Lung (tissue), 12 donors: ENCODE measurements around the gene ATP10A. TPM values are rescaled to one million over a fixed set of nuclear protein-coding genes. Genes with fewer than 3 reads are reported as not detected.
A peak's percentile ranks its signal among the peaks of the same experiment; 100 is the strongest.

ENCODE experiments used
- ATAC-seq: fragments of 200-7000 bp; cut with Tn5 transposase; one replicate; pipeline ENCODE4 v1.9.1; 2020; ENCODE audit warnings: moderate number of reproducible peaks; ENCODE audit not compliant: insufficient read depth, low FRiP score
- DNase-seq, 3 donors: peaks; one replicate each; pipeline ENCODE4 v3.0.0-alpha.2; 2013 to 2017
- H3K27ac ChIP-seq, 2 donors: one replicate each; pipeline ENCODE4 v1.5.1; 2013; ENCODE audit warnings: mild to moderate bottlenecking in 2 of 2, moderate library complexity in 2 of 2, control low read depth in 1 of 2, inconsistent platforms in 1 of 2, low read depth in 1 of 2, low read length in 1 of 2
- H3K27me3 ChIP-seq, 3 donors: one replicate each; pipeline ENCODE4 v1.5.1; 2013; ENCODE audit warnings: low read length in 2 of 3; ENCODE audit not compliant: control insufficient read depth in 3 of 3, insufficient read depth in 3 of 3
- H3K36me3 ChIP-seq, 4 donors: one replicate each; pipeline ENCODE4 v1.5.1; 2013; ENCODE audit warnings: low read length in 4 of 4, mild to moderate bottlenecking in 1 of 4, moderate library complexity in 1 of 4; ENCODE audit not compliant: control insufficient read depth in 4 of 4, insufficient read depth in 4 of 4
- H3K4me1 ChIP-seq, 5 donors: one replicate each; pipeline ENCODE4 v1.5.1; 2013; ENCODE audit warnings: low read length in 5 of 5, mild to moderate bottlenecking in 2 of 5, moderate library complexity in 1 of 5; ENCODE audit not compliant: control insufficient read depth in 5 of 5, insufficient read depth in 5 of 5
- H3K4me3 ChIP-seq: one replicate; pipeline ENCODE4 v1.5.1; 2013; ENCODE audit warnings: mild to moderate bottlenecking, control low read depth, moderate library complexity
- H3K9ac ChIP-seq, 2 donors: one replicate each; pipeline ENCODE4 v1.5.1; 2013; ENCODE audit warnings: low read length in 2 of 2, control low read depth in 1 of 2; ENCODE audit not compliant: insufficient read depth in 1 of 2
- H3K9me3 ChIP-seq, 4 donors: one replicate each; pipeline ENCODE4 v1.5.1; 2013; ENCODE audit warnings: low read length in 3 of 4, mild to moderate bottlenecking in 1 of 4, moderate library complexity in 1 of 4; ENCODE audit not compliant: control insufficient read depth in 4 of 4, insufficient read depth in 3 of 4
- WGBS, 2 donors: extraction: QIAGEN DNeasy Blood & Tissue Kit; methylation state at CpG; one replicate each; pipeline ENCODE4 v1.1.7; 2013; 5-methylcytosine and 5-hydroxymethylcytosine counted together
- polyA plus RNA-seq, 2 donors: library from polyadenylated mRNA; stranded (reverse); fragments of 200-250 nt; gene quantifications; one replicate each; pipeline ENCODE4 v1.2.1, GENCODE V29; 2013
- total RNA-seq, 2 donors: library from RNA; depleted of rRNA in 1 of 2; stranded (reverse); fragments of >200 nt in 1 of 2; gene quantifications; one replicate each; pipeline ENCODE4 v1.2.1, GENCODE V29; 2014 to 2021
- TF ChIP-seq, protein P1 (sequence below): IDR thresholded peaks from 2 replicates; pipeline ENCODE4 v1.5.1; 2012; ENCODE audit warnings: mild to moderate bottlenecking; ENCODE audit errors: control extremely low read depth, extremely low read depth
- donor health status: control.
- donor health status: control.
- donor health status: Bipolar disorder and iron deficiency.
- donor health status: healthy.
- donor health status: DM: yes; HTN: yes; CAD: no.

Gene ATP10A
- total and polyA plus RNA-seq, 4 donors: 4.5 to 33.7 (median 6.2) TPM

DNA sequence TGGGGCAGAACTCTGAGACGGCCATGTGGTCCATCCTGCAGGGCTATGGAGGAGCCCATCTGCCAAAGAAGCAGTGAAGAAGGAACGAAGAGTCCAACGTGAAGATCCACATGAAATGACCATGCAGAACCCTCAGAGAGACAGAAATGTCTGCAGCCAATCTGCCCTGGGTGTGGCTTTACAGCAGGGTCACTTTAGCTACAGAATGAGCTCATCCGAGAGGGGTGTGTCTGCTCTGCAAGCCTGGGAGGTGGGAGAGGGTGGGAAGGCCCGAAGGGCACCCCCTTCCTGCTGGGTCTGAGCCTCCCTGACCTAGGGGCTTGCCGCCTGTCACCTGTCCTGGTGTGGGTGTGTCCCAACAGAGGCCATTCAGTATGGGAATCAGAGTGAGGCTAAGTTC, 176.3 kb downstream of the ATP10A start:
- ATAC-seq: no peak
- H3K27me3 ChIP-seq: no peaks in the 10 kb centered on the region
- H3K4me3 ChIP-seq: no peak overlapping the region
- TF ChIP-seq, protein P1, sequence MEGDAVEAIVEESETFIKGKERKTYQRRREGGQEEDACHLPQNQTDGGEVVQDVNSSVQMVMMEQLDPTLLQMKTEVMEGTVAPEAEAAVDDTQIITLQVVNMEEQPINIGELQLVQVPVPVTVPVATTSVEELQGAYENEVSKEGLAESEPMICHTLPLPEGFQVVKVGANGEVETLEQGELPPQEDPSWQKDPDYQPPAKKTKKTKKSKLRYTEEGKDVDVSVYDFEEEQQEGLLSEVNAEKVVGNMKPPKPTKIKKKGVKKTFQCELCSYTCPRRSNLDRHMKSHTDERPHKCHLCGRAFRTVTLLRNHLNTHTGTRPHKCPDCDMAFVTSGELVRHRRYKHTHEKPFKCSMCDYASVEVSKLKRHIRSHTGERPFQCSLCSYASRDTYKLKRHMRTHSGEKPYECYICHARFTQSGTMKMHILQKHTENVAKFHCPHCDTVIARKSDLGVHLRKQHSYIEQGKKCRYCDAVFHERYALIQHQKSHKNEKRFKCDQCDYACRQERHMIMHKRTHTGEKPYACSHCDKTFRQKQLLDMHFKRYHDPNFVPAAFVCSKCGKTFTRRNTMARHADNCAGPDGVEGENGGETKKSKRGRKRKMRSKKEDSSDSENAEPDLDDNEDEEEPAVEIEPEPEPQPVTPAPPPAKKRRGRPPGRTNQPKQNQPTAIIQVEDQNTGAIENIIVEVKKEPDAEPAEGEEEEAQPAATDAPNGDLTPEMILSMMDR: no peak
- no peak overlapping the region for H3K9ac ChIP-seq
- 85% methylated on average over 6 of the region's 6 CpGs; no CpG with 5 or more reads in 1 of the 2 donors for WGBS, 2 donors
- H3K9me3 ChIP-seq: peaks cover 0 to 10% (median 0%) of the 10 kb centered on the region in 4 donors
- H3K4me1 ChIP-seq: no peaks in the 10 kb centered on the region
- DNase-seq: no peak
- peaks cover 0 to 8% (median 0%) of the 10 kb centered on the region in 4 donors for H3K36me3 ChIP-seq
- H3K27ac ChIP-seq: no peak overlapping the region

DNA sequence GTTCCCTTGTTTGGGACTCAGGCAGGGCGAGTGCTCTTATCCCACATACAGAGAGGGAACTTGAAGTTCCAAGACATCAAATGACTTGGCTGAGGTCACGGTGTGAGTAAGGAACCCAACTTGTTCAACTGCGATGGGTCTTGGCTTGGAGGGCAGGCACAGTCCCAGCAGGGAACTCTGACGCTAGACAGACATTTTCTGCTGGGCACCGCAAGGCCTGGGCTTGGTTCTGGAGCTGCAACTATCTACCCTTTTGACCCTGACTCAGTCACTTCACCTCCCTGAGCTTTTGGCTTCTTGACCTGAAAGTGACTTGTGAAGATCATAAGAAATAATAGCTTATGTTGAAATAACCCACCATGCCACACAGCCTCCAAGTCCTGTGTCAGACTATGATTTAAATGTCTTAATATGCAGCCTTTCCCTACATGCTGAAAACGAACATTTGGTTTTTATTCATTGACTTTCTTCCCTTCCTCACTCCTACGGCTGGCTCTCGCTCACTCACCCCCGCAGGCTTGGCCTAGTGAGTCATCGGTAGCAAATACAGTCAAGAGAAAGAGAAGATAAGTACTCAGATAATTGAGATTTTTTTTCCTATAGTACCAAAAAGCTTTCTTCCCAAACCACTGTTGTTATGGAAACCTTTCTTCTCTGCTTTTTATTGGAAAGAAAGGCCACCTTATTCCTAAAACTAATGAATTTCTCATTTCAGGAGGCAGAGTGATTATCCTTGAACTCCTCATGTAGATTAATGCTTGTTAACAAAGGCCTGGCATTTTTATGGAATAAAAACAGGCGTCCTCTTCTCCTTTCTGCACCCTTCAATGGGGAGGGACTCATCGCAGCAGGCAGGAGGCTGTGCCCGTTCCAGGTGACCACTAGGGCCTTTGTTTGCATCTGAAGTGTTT, 178.4 kb downstream of the ATP10A start:
- ATAC-seq: peak; percentile 21
- Histone ChIP-seq H3K4me1 (no peaks in the 10 kb centered on the region), H3K27me3 (no peaks in the 10 kb centered on the region), H3K4me3 (no peak overlapping the region), H3K36me3 (peaks cover 0 to 13% (median 0%) of the 10 kb centered on the region in 4 donors), H3K9ac (no peak overlapping the region), H3K27ac (no peak overlapping the region), H3K9me3 (peaks cover 0 to 10% (median 0%) of the 10 kb centered on the region in 4 donors)
- 79 to 87% methylated on average over 13 of the region's 13 CpGs for WGBS, 2 donors
- TF ChIP-seq, protein P1: no peak
- DNase-seq: no peak

DNA sequence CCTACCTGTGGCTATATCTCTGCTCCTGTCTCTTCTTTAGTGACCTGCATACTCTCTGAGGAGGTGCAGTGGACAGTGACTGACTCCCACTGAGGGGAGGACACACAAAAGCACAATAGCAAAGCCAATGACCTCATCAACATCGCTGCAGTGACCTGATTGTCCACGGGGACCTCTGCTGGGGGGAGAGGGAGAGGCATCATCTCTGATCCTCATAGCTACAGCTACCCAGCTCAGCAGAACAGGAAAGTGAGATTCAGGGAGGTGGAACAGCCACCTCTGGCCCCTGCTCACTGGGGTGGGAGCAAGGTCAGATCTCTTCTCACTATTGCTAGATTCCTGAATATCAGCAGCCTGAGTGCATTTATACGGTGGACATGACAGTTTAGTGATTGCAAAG, 179.2 kb downstream of the ATP10A start:
- ATAC-seq (no peak), DNase-seq (no peak)
- Histone ChIP-seq H3K36me3 (peaks cover 0 to 14% (median 0%) of the 10 kb centered on the region in 4 donors), H3K27ac (peak overlapping the region in 1 of 2 donors; percentile 12), H3K4me1 (no peaks in the 10 kb centered on the region), H3K9ac (no peak overlapping the region), H3K4me3 (no peak overlapping the region), H3K27me3 (no peaks in the 10 kb centered on the region), H3K9me3 (peaks cover 0 to 10% (median 0%) of the 10 kb centered on the region in 4 donors)
- TF ChIP-seq, protein P1: no peak
- 83 to 100% methylated on average over 3 of the region's 3 CpGs for WGBS, 2 donors
